Fibroblast of the aortic adventitia (primary cell): ENCODE results near the gene COL23A1. TPM values are rescaled to one million over a fixed set of nuclear protein-coding genes. Genes with fewer than 3 reads are reported as not detected.

ENCODE experiments used
- DNase-seq: peaks from one replicate; pipeline ENCODE4 v3.0.0-alpha.2; 2010; ENCODE audit warnings: low read depth
- H3K4me3 ChIP-seq: 2 replicates; pipeline ENCODE4 v1.5.1; 2011; ENCODE audit warnings: low read depth, mild to moderate bottlenecking, control low read depth, low read length, moderate library complexity
- total RNA-seq: library from RNA; depleted of rRNA; stranded (reverse); fragments of >200 nt; gene quantifications from 2 replicates; pipeline ENCODE4 v1.2.3, GENCODE V29; 2012; ENCODE audit warnings: low replicate concordance
- TF ChIP-seq, protein P1 (sequence below): IDR thresholded peaks from 2 replicates; pipeline ENCODE4 v1.5.1; 2011; ENCODE audit warnings: mild to moderate bottlenecking, low read length, control low read depth, inconsistent platforms; ENCODE audit not compliant: insufficient read depth

Gene COL23A1
- total RNA-seq, 1 donor, result not detected

DNA sequence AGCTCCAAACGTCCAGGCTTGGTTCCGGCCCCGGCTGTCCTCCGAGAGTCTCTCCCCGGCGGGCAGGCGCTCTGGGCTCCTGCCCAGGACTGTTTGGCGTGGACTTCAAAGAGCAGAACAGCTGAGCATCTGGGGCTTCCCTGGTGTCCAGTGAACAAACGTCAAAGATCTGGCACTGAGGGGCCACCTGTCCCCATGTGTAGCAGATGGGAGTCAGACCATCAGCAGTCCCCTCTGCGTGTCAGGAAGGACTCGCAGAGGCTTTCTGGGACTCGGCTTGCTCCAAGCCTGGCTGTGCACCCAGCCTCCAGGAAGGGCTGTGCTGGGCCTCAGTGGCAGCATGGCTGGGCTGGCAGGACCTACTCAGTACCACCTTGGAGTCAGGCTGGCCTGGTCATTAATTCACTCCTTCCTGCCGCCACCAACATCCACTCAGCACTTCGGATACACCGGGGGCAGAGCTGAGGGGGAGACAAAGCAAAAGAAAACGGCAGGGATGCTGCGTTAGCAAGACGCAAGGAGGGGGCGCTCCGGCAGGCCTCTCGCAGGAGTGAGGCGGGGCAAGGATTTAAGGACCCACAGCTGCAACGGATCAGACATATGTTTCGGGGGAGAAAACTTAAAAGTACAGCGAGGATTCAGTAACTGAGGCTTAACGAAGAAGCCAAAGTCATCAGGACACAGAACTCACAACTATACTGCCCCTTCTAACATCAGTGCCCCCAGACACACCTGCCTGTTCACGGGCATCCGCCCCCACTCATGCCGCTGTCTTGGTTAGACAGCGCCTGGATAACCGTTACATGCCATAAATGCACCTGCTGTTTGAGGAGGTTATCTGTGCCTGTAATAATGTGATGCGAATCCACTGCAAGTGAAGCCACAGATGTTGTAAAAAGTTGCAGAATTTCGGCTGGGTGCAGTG, 193.1 kb downstream of the COL23A1 start:
- TF ChIP-seq, protein P1, sequence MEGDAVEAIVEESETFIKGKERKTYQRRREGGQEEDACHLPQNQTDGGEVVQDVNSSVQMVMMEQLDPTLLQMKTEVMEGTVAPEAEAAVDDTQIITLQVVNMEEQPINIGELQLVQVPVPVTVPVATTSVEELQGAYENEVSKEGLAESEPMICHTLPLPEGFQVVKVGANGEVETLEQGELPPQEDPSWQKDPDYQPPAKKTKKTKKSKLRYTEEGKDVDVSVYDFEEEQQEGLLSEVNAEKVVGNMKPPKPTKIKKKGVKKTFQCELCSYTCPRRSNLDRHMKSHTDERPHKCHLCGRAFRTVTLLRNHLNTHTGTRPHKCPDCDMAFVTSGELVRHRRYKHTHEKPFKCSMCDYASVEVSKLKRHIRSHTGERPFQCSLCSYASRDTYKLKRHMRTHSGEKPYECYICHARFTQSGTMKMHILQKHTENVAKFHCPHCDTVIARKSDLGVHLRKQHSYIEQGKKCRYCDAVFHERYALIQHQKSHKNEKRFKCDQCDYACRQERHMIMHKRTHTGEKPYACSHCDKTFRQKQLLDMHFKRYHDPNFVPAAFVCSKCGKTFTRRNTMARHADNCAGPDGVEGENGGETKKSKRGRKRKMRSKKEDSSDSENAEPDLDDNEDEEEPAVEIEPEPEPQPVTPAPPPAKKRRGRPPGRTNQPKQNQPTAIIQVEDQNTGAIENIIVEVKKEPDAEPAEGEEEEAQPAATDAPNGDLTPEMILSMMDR, result no peak
- no peak overlapping the region for H3K4me3 ChIP-seq
- no peak for DNase-seq

DNA sequence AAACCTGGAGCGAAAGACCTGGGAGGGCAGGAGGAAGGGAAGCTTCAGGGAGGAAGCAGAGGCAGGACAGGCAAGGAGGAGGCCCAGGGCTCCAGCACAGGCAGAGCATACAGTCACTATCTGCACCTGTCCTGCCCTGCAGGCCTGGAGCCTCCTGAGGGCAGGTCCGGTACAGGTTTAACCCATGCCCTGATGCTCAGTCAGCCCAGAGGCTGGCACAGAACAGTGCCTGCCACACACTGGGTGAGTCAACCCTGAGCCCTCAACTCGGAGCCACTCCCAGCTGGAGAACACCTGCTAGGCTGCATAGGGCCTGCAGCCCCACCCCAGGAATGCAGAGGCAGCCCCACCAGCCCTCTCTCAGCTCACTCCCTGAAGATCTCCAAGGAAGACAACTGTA, 196.1 kb downstream of the COL23A1 start:
- no peak for DNase-seq
- TF ChIP-seq, protein P1, result no peak
- H3K4me3 ChIP-seq, result no peak overlapping the region

DNA sequence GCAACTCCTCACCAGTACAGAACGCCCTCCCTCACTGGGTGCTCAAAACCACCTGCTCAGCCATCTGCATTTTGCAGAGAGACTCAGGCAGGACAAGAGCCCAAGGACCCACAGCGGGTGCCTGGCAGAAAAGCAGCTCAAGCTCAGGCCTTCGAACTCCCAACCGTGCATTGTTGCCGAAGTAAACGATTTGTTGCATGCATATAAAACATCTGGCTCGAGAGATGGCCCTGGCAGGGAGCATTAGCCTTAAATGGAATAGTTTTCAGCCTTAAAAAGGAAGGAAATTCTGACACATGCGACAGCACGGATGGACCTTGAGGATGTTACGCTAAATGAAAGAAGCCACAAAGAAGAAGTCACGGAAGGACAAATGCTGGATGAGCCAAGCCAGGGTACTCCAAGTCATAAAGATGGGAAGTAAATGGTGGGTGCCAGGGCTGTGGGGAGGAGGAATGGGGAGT, 197.2 kb downstream of the COL23A1 start:
- TF ChIP-seq, protein P1, result no peak
- H3K4me3 ChIP-seq, result no peak overlapping the region
- DNase-seq, result no peak

DNA sequence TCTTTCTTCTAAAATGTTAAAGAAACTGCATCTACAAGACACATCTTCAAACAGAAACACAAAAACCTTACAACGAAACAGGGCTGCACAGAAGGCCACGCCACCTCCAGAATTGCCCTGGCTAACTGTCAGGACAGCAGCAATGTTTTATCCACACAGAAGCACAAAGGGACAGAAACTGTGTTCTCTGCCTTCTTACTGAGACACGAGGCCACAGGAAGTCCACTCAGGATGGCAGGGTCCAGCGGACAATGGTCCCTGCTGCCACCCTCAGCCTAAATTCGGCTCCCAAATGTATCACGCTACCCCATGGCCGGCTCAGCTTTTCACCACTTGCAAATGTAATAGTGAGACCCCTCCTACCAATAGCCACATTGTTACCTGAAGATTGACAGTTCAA, 197.8 kb downstream of the COL23A1 start:
- DNase-seq, result no peak
- H3K4me3 ChIP-seq, result no peak overlapping the region
- TF ChIP-seq, protein P1, result no peak

DNA sequence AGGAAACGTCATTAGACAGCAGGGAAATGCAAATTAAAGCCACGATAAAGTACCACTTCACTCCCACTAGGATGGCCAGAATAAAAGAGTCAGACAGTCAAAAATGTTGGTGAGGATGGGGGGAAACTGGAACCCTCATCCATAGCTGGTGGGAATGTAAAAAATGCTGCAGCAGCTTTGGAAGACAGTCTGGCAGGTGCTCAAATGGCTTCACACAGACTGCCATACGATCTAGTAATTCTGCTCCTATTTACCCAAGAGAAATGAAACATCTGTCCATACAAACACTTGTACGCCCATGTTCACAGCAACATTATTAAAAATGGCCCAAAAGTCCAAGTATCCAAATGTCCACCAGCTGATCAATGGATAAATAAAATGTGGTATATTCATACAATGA, 198.7 kb downstream of the COL23A1 start:
- TF ChIP-seq, protein P1, result no peak
- no peak for DNase-seq
- no peak overlapping the region for H3K4me3 ChIP-seq

DNA sequence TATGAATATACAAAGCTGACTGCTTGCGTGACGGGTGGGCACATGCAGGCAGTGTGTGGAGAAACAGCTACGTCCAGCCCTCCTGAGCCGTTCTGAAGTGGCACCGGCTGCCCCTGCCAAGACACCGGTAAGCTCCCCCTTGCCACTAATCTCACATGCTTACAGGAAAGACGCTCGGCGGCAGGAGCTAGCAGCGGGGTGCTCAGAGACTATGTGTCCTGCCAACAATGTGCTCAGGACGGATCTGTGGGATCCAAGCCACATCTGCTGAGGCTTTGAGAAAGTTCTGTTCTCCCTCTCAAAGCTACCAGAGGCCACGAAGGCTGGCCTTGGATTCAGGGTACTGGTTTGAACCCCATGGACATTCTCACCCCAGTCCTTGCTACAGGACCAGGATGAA, 200.4 kb downstream of the COL23A1 start:
- TF ChIP-seq, protein P1, result no peak
- DNase-seq, result no peak
- H3K4me3 ChIP-seq, result no peak overlapping the region
